Adrenal gland (tissue), 5 donors: ENCODE measurements around the gene HSBP1.

Experiments used
- CTCF ChIP-seq, 6 experiments: fragments of 450-650 bp in 4 of 6; fragments of 200-600 bp in 2 of 6; sonication (generic) in 1 of 6; IDR thresholded peaks; 1 replicate in 5 of 6; 2 replicates in 1 of 6; pipeline versions ENCODE4 v1.5.1 to v1.8.0; 2016 to 2021; ENCODE audit warnings: antibody characterized with exemption in 6 of 6, mild to moderate bottlenecking in 2 of 6, moderate library complexity in 1 of 6
- POLR2A ChIP-seq, 2 donors: fragments of 450-650 bp; IDR thresholded peaks; one replicate each; pipeline ENCODE4 v1.6.1; 2017; ENCODE audit warnings: antibody characterized with exemption in 2 of 2, mild to moderate bottlenecking in 2 of 2, moderate library complexity in 1 of 2
- donor health status: DM: no; HTN: no; CAD: no.

GRCh38 chr16:83794860-83795554 is 12.8 kb upstream of the HSBP1 start:
- TF ChIP-seq CTCF (IDR thresholded peaks at IDR 0.05) (no peak), POLR2A (IDR thresholded peaks at IDR 0.05) (no peak)
